GM12801 (cell line): ENCODE data around the gene PTX4.

Experiments
- TF ChIP-seq, protein P1 (sequence below): IDR thresholded peaks from one replicate; pipeline ENCODE4 v1.5.1; 2011; ENCODE audit warnings: control low read depth; ENCODE audit not compliant: insufficient read length; ENCODE audit errors: extremely low read depth

The PTX4 gene

DNA sequence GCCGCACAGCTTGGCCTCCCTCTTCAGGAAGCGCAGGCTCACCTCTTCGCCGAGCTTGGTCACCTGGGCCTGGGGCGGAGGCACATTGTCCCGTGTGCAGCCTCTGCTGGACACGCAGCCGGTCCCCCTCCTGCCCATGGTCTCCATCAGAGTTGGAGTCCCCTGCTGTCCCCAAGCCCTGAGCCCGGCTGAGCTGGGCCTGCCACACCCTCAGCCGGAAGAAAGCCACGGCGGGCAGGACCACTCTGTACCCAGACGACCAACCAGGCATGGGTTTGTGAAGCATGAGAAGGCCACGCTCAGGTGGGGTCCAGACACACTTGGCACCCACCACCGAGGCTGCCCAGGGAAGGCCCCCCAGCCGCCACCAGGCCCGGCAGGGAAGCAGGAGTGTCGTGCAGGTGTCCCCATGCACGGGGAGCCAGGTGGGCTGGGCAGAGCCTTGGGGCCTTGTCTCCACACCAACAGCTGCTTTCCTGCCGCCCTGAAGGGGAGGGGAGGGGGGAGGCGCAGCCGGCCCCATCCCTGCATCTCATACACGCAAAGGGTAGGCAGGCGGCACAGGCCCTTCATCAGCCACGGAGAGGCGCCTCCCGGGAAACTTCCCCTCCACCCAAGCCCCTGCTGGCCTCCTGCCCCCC is 49.6 kb downstream of the PTX4 start:
- TF ChIP-seq, protein P1, sequence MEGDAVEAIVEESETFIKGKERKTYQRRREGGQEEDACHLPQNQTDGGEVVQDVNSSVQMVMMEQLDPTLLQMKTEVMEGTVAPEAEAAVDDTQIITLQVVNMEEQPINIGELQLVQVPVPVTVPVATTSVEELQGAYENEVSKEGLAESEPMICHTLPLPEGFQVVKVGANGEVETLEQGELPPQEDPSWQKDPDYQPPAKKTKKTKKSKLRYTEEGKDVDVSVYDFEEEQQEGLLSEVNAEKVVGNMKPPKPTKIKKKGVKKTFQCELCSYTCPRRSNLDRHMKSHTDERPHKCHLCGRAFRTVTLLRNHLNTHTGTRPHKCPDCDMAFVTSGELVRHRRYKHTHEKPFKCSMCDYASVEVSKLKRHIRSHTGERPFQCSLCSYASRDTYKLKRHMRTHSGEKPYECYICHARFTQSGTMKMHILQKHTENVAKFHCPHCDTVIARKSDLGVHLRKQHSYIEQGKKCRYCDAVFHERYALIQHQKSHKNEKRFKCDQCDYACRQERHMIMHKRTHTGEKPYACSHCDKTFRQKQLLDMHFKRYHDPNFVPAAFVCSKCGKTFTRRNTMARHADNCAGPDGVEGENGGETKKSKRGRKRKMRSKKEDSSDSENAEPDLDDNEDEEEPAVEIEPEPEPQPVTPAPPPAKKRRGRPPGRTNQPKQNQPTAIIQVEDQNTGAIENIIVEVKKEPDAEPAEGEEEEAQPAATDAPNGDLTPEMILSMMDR = no peak

DNA sequence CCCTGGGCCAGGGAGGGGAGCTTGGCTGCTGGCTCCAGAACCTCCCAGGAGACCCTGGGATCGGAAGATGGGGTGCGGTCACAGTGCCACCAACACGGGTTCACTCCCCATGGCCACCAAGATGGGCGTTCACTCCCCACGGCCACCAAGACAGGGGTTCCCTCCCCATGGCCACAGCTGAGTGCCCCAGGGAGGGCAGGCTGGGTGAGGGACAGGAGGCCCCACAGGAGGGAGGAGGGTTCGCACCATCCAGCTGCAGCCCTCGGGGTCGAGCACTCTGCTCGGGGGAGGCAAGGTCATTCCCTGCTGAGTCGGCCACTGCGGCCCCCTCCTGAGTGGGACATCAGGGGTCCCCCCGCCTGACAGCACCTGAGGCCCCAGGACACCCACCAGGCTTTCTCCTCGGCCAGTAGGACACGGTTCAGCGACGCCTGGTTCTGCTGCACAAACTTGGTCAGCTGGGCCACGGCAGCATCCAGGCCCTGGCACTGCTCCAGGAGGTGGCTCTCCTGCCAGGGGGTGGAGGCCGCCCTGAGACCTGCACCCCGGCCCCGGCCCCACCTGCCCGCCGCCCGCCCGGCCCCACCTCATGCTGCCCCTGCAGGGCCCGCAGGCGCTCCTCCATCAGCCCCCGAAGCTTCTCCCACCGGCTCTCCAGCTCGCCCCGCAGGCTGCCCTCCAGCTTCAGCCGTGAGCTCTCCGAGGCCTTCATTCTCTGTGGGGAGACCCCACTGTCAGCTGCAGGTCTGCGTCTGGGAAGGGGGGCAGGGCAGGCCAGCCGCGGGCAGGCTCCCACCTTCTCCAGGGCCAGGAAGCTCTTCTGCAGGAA is 50.3 kb downstream of the PTX4 start:
- TF ChIP-seq, protein P1 = no peak

DNA sequence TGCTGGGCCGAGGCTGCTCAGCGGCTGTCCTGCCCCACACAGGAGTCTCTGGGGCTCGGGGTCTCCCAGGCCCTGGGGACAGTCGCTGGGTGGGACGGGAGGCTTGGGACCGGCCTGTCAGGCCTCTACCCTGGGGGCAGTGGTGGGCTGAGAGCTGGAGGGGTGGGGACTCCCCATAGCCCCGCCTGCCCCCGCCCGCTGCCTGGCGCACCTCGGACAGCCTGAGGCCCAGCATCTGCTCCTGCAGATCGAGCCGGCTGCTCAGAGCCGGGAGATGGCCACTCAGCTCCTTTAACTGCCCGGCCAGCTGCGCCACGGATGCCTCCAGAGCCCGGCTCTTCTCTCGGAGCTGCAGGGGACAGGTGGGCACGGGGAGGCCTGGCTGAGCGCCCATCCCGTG is 51.1 kb downstream of the PTX4 start:
- TF ChIP-seq, protein P1 = no peak

DNA sequence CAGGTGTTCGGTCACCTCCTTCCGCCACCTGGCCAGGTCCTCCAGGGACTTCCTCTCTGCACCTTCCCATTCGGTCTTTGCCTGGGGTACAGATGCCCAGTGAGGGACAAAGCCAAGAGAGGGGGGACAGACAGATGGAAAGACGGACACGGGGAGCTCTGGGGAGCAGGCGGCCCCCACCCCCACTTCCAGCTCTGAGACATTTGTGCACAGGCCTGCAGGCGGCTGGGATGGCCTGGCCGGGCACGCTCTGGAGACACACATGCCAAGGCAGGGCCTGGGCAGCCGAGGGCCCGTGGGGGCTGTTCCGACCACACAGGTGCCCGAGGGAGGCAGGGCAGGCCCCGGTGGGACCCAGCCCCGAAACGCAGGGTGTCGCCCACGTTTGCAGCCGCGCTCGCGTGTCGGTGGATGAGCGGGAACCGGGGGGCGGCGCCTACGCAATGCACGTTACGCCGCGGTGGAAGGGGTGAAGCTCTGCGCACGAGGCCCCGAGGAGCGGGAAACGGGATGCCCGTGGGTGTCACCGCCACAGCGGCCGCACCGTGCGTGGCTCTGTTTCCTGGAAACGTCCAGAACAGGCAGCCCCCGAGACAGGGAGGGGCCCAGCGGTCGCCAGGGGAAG is 51.9 kb downstream of the PTX4 start:
- TF ChIP-seq, protein P1 = no peak

DNA sequence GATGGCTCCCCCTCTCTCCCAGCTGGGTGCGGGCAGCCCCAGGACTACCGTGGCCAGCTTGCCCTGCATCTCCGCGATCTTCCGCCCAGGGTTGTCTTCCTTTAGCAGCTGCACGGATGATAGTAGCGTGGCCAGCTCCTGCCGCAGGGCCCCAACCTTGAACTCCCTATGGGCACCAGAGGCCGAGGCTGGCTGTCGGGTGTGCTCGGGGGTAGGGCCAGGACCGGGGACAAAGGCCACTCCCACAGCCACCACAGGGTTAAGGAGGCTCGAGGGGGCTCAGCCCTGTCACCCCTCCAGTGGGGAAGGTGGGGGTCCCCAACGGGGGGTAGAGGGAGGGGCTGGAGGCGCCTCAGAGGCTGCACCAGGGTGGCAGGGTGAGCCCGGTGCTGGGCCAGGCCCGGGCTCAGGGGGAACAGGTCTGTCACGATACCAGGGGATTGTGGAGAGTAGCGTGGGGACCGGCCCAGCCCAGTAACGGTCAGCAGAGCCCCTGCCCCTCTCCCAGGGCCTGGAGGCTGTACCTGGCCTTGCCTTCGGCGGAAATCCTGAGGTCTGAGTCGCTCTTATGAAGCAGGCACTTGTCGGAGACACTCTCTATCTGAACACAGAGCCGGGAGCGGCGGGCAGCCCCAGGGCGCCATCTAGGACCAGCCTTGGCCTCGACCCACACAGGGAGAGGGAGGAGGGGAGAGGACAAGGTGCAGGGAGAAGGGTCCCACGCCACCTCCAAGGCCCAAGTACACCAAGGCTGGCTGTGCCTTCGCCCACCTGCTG is 52.6 kb downstream of the PTX4 start:
- TF ChIP-seq, protein P1 = no peak
